Mucosa of descending colon (tissue), 3 donors: ENCODE results near the gene NIPBL. TPM values are rescaled to one million over a fixed set of nuclear protein-coding genes. Genes with fewer than 3 reads are reported as not detected.
"Not testable (repeated sequence)": the region's sequence is repeated elsewhere in the genome, so short reads cannot be mapped to it uniquely, and the experiment has no call there.

Experiments used
- ATAC-seq: fragments of 200-7000 bp; cut with Tn5 transposase; one replicate; pipeline ENCODE4 v1.9.1; 2020; ENCODE audit warnings: mild to moderate bottlenecking, moderate library complexity
- DNase-seq, 3 donors: peaks; one replicate each; pipeline ENCODE4 v3.0.0-alpha.2; 2020
- H3K36me3 ChIP-seq: fragments of 200-600 bp; one replicate; pipeline ENCODE4 v1.8.0; 2021; ENCODE audit warnings: low read depth, mild to moderate bottlenecking
- H3K4me1 ChIP-seq: fragments of 200-600 bp; one replicate; pipeline ENCODE4 v1.8.0; 2021; ENCODE audit warnings: low read depth, mild to moderate bottlenecking
- H3K4me3 ChIP-seq: fragments of 200-600 bp; one replicate; pipeline ENCODE4 v1.8.0; 2021; ENCODE audit warnings: mild to moderate bottlenecking
- H3K9me3 ChIP-seq: fragments of 200-600 bp; one replicate; pipeline ENCODE4 v1.8.0; 2021; ENCODE audit warnings: mild to moderate bottlenecking
- intact Hi-C, 2 donors: fragments of 100-400 bp; cut with DNase I in 1 of 2; cut with micrococcal nuclease in 1 of 2; formaldehyde crosslinking; loops; one replicate each; pipeline versions ENCODE4 v1.11.0 to v1.11.1; 2022; cut with DNase I, micrococcal nuclease
- total RNA-seq, 3 donors: library from RNA; stranded (reverse); fragmentation: NEBNext Ultra II Directional in 2 of 3; extraction: Animal tissue kit (Norgen Biotek cat#: 25700) in 2 of 3; gene quantifications; one replicate each; pipeline versions ENCODE4 v1.2.1 to v1.2.4, GENCODE V29; 2021 to 2023
- TF ChIP-seq, protein P1 (sequence below): fragments of 200-600 bp; IDR thresholded peaks from one replicate; pipeline ENCODE4 v1.8.0; 2022; ENCODE audit warnings: antibody characterized with exemption, mild to moderate bottlenecking
- donor health status: DM: no; HTN: no; CAD: no; lungs with moderate emphysema.
- donor health status: DM: no; HTN: no; CAD: no.
- donor health status: DM: no; HTN: yes; CAD: no.

The NIPBL gene
- total RNA-seq, 3 donors from 2014 or later, result 50.4 to 80.8 (median 77.2) TPM

DNA sequence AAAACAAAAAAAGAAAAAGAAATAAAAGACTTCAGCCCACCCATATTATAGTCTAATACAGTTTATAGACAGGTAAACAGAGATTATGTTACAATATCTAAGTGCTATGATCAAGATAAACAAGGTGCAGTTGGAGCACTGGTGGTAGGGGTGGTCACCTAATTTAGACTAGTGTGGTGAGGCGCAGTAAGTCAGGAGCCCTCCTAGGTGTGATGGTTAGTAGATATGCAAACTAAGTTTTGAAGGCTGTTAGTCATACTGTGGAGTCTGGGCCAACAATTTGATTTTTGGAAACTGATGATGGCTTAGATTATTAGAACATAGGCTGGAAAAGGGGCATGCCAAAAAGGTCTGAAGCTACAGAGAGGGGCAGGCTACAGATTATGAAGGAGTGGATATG is 14.7 kb downstream of the NIPBL start:
- Histone ChIP-seq H3K4me1 (no peaks in the 10 kb centered on the region), H3K36me3 (no peaks in the 10 kb centered on the region), H3K4me3 (no peak overlapping the region), H3K9me3 (no peaks in the 10 kb centered on the region)
- ATAC-seq (no peak), DNase-seq (no peak)
- intact Hi-C loops, result no loop called here
- TF ChIP-seq, protein P1, sequence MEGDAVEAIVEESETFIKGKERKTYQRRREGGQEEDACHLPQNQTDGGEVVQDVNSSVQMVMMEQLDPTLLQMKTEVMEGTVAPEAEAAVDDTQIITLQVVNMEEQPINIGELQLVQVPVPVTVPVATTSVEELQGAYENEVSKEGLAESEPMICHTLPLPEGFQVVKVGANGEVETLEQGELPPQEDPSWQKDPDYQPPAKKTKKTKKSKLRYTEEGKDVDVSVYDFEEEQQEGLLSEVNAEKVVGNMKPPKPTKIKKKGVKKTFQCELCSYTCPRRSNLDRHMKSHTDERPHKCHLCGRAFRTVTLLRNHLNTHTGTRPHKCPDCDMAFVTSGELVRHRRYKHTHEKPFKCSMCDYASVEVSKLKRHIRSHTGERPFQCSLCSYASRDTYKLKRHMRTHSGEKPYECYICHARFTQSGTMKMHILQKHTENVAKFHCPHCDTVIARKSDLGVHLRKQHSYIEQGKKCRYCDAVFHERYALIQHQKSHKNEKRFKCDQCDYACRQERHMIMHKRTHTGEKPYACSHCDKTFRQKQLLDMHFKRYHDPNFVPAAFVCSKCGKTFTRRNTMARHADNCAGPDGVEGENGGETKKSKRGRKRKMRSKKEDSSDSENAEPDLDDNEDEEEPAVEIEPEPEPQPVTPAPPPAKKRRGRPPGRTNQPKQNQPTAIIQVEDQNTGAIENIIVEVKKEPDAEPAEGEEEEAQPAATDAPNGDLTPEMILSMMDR, result no peak

DNA sequence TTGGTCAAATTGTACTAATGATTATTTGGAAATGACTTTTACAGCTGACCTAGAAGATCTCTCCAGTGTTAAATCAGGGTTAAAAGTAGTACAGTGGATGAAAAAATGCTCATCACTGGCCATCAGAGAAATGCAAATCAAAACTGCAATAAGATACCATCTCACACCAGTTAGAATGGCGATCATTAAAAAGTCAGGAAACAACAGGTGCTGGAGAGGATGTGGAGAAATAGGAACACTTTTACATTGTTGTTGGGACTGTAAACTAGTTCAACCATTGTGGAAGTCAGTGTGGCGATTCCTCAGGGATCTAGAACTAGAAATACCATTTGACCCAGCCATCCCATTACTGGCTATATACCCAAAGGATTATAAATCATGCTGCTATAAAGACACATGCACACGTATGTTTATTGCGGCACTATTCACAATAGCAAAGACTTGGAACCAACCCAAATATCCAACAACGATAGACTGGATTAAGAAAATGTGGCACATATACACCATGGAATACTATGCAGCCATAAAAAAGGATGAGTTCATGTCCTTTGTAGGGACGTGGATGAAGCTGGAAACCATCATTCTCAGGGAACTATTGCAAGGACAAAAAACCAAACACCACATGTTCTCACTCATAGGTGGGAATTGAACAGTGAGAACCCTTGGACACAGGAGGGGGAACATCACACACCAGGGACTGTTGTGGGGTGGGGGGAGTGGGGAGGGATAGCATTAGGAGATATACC is 15.7 kb downstream of the NIPBL start:
- H3K9me3 ChIP-seq, result not testable (repeated sequence)

DNA sequence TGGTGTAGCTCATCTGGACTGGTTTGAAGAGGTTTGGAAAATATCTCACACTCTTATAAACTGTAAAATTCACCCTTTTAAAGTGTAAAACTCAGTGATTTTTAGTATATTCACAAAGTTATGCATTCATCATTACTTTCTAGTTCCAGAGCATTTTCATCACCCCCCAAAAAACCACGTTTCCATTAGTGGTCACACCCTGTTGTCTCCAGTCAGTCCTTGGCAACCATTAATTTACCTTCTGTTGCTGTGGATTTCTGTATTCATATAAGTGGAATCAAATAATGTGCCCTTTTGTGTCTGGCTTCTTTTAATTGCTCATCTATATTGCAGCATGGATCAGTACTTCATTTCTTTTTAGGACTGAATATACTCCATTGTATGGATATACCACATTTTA is 18.4 kb downstream of the NIPBL start:
- no peak for ATAC-seq
- no peaks in the 10 kb centered on the region for H3K9me3 ChIP-seq
- intact Hi-C loops, result no loop called here
- no peaks in the 10 kb centered on the region for H3K4me1 ChIP-seq
- TF ChIP-seq, protein P1, result no peak
- H3K4me3 ChIP-seq, result no peak overlapping the region
- H3K36me3 ChIP-seq, result no peaks in the 10 kb centered on the region
- DNase-seq, result no peak

More for the DNA sequence above, 15.7 kb downstream of the NIPBL start:
- H3K36me3 ChIP-seq, intact Hi-C loops, ATAC-seq, H3K4me3 ChIP-seq, DNase-seq, H3K4me1 ChIP-seq: not testable (repeated sequence)

DNA sequence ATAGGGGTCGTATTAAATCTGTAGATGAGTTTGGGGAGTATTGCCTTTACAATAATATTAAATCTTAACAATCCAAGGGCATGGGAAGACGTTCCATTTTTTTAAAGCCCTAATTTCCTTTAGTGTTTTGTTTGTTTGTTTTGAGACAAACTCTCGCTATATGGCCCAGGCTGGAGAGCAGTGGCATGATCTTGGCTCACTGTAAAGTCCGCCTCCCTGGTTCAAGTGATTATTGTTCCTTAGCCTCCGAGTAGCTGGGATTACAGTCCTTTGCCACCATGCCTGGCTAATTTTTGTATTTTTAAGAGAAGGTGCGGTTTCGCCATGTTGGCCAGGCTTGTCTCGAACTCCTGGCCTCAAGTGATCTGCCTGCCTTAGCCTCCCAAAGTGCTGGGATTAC is 19.9 kb downstream of the NIPBL start:
- ATAC-seq (no peak), DNase-seq (no peak)
- Histone ChIP-seq H3K4me1 (no peaks in the 10 kb centered on the region), H3K36me3 (no peaks in the 10 kb centered on the region), H3K9me3 (no peaks in the 10 kb centered on the region), H3K4me3 (no peak overlapping the region)
- TF ChIP-seq, protein P1, result no peak
- intact Hi-C loops, result no loop called here

DNA sequence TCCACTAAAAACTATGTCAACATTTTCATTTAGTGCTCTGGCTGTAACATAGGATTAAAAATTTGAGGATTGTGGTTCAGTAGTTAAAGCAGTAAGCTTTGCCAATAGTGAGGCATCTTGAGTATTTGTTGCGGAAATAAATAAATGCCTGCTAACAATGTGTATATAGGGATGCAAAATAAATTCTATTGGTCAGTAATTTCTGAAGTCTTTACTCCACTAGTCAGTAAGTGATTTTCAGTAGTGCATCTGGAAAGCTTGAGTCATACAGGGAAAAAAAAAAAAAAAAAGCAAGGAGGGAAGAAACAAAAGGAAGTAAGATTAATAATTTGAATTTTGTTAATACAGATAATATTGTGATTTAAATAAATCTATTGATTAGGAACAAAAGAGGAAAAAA is 21.0 kb downstream of the NIPBL start:
- no peak for ATAC-seq

DNA sequence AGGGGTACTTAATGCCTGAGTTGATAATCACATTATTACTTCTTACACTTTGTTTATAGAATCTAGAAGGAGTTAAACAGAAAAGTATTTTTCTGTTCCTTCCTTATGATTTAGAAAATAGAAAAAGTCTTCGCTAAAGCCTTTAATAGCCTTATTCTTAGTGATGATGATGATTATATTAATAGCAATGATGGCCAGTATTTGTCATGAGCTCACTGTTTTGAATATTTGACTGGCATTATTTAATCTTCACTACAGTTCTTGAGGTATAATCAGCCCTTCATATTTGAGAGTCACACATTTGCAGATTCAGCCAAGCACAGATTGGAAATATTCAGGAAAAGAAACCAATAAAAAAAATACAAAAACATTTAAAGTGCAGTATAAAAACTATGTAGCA is 23.3 kb downstream of the NIPBL start:
- DNase-seq (no peak), ATAC-seq (no peak)
- TF ChIP-seq, protein P1, result no peak
- intact Hi-C loops, result no loop called here
- Histone ChIP-seq H3K9me3 (no peaks in the 10 kb centered on the region), H3K4me3 (no peak overlapping the region), H3K4me1 (no peaks in the 10 kb centered on the region), H3K36me3 (no peaks in the 10 kb centered on the region)

More for the DNA sequence above, 21.0 kb downstream of the NIPBL start:
- intact Hi-C loops, result no loop called here
- Histone ChIP-seq H3K4me1 (no peaks in the 10 kb centered on the region), H3K36me3 (no peaks in the 10 kb centered on the region), H3K4me3 (no peak overlapping the region), H3K9me3 (no peaks in the 10 kb centered on the region)
- TF ChIP-seq, protein P1, result no peak
- DNase-seq, result no peak
